Stimulated activated CD4-positive, alpha-beta T cell treated with anti-CD3 and anti-CD28 coated beads, Interleukin-1b, Interleukin-23, amount 100 ng/mL, for 48 hours (primary cell): Measurements from ENCODE around the gene SSBP4.

Experiments
- DNase-seq: peaks from one replicate; pipeline ENCODE4 v3.0.0-alpha.2; 2020

The SSBP4 gene

GRCh38 chr19:18422530-18423191 lies 3.5 kb downstream of the SSBP4 start:
- no peak for DNase-seq

GRCh38 chr19:18423258-18424020 lies 4.2 kb downstream of the SSBP4 start:
- no peak for DNase-seq

DNA sequence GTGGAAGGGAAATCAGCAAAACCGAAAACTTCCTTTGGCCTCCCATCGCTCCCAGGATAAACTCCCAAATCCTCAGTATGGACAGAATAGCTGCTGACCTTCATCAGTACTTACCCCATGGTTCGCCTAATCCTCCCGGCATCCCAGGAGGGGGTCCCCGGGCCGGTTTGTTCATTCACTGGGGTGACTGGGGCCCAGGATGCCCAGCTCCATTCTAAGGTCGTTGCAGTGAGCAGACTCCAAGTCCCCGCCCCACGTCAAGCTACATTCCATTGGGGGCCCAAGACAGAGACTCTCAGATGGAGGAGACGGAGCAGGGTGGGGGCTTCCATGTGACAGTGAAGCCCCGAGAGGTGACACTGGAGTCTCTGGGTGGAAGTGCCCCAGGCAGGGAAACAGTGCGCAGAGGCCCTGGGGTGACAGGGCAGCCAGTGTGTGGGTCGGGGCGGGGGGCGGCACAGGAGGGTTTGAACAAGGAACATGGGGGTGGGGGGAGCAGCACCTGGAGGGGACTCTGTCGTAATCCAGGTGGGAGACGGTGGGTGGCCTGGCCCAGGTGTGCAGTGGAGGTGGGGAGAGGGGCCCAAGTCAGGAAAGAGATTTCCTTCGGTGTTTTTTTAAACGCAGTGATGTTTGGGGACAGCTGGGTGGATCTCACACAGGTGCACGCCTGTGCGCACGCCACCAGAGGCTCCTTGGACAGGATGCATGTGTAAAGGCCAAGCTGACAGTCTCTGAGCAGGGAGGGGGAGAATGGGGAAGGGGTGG lies 5.1 kb downstream of the SSBP4 start:
- DNase-seq, result no peak

DNA sequence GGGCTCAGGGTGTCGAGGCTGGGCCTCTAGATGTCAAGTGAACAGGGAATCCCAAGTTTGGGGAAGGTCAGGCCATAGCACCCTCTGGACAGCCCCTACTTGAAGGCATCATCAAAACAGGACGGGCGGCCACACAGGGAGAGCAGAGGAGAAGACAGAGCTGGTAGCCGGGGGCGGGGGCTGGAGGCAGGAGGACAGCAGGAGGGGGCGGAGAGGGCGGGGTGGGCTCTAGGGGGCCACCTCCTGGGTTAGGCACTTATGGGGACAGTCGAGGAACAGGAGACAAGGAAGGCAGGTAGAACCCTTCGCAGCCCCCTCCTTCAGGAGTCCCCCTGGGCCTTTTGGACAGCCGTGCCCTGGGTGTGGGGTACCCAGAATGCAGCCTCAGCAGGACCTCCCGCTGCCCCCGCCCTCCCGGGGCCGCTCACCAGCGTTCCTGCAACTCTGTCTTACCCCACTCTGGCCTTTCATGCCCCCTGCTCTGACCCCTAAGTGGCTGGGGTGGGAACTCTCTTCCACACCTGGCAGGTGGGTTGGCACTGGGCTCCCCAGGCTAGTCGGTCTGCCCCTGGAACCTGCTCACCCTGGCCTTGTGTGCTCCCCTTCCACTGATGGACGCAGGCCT lies 5.8 kb downstream of the SSBP4 start:
- DNase-seq, result no peak

DNA sequence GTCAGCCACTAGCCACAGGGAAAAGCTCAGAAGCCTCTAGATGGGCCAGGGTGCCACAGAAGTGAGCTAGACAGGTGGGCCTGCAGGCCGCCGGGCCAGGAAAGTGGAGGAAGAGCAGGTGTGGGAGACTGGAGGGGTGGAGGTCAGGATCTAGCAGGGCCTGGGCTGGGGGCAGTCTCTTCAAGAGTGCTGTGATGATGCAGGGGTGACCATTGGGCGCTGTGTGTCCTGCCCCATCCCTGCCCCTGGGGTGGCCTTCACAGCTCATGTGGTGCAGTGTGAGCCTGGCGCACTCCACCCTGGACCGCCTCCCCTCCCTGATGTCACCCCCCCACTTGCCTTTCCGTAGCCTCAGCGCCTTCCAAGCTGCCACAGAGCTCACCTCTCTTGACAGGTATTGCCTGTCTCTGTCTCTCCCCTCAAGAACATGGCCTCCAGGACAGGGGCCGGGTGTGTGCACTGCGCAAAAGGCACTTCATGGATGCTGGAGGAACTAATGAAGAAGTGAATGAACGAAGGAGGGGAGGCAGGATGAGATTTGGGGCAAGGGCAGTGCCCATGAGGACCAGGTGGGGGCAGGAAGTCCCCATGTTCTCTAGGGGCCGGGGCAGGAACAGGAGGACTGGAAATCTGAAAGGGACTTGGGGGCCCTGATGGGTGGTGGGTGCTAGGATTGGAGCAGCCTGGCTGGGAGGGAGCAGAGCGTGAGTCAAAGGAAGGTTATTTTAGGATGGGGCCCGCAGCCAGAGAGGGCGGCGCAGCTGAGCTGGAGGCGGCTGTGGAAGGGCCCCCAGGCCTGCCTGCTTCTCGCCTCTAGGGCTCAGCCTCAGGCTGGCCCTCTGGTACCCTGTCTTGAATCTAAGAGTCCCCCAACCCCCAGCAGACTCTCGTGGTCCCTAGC lies 6.6 kb downstream of the SSBP4 start:
- DNase-seq, result no peak

DNA sequence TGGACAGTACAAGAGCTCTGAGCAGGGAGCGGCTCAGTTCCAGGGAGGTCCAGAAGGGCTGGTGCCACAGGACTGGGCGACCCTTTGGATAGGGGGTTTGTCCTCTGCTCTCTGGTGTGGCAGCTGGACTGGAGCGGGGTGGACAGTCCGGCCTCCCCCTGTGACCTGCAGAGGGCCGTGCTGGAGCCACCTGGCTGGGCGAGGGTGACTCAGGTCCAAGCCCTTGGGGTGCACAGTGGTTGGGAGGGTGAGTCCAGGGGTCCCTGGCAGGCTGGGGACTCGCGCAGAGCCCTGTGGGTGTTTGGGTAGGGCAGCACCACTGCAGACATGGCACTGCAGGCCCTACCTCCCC lies 7.2 kb downstream of the SSBP4 start:
- no peak for DNase-seq

DNA sequence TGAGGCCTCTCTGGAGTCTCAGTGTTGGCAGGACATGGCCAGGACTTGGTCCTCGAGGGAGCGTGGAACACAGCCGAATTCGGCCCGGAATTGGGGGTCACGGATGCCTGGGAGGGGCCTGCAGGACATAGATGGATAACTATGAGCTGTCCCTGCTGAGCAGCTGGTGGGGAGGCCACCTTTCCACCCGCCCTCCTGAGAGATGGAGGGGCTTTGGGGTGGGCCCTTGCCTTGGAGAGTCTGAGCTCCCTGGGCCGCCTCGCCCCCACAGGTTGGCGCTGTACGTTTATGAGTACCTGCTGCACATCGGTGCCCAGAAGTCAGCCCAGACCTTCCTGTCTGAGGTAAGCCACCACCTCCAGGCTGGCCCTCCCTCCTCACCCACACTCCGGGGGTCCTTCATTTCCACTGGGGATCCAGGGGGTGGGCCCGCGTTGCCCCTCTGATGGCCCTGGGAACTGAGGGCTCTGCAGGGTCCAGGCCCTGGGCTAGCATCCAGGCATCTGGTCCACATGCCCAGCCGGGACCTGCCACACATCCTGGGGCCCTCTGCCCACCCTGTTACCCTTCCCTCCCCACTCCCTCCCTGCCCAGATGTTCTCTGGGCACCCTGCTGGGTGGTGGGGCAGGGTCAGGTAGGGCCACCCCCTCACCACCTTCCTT lies 8.0 kb downstream of the SSBP4 start:
- DNase-seq, result no peak

DNA sequence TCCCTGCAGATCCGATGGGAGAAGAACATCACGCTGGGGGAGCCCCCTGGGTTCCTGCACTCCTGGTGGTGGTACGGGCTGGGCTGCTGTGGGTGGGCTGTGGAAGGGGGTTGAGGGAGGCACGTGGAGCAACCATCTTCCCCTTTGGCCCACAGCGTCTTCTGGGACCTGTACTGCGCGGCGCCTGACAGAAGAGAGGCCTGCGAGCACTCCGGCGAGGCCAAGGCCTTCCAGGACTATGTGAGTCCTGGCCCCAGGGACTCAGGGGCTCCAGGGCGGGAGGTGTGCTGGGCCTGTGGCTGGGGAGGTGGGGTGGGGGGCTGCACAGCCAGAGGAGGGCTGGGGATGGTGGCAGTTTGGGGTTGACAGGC lies 8.5 kb downstream of the SSBP4 start:
- DNase-seq, result no peak

- DNase-seq, result no peak
Measured at GRCh38 chr19:18428173-18428786, 9.1 kb downstream of the SSBP4 start.

DNA sequence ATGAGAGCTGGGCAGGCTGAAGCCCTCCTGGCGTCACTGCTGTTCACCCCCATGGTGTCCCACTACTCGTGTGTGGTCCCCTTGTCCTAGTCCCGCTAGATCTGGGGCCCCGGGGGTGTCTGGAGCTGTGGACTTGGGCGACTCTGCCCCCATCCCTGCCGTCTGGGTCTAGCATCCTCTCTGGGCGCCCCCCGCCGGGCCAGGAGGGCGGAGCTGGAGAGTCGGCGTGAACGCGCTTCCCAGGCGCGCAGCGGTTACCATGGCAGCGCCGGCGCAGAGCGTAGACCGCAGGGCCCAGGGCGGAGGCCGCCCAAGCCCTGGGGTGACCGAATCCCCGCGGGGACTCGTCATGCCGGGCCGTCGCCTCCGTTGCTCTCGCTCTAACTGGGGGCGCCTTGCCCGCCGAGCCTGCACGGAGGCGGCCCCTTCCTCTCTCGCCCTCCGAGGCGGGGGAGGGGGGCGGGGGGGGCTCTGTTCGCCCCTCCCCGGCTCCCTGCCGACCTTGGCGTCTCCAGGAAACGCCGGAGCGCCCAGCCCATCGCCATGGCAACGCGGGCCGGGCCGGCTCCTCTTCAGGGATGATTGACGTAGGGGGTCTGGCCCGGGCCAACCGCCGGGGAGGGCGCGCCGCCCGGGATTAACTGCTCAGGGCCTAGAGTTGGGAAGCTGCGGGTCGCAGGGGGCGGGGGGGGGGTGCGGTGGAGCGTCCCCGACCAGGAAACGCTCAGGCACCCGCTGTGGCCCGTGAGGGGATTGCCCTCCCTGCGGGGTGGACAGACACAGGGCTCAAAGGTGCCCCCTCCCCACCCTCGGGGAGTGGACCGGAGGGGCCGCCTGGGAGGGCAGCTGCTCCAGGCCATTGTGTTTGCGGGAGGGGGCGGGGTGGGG lies 9.8 kb downstream of the SSBP4 start:
- peak; percentile 75 for DNase-seq

- DNase-seq, result no peak
Measured at GRCh38 chr19:18429717-18430416, 10.7 kb downstream of the SSBP4 start.

GRCh38 chr19:18430417-18431144 lies 11.4 kb downstream of the SSBP4 start:
- DNase-seq, result no peak

GRCh38 chr19:18431351-18432197 lies 12.4 kb downstream of the SSBP4 start:
- no peak for DNase-seq

DNA sequence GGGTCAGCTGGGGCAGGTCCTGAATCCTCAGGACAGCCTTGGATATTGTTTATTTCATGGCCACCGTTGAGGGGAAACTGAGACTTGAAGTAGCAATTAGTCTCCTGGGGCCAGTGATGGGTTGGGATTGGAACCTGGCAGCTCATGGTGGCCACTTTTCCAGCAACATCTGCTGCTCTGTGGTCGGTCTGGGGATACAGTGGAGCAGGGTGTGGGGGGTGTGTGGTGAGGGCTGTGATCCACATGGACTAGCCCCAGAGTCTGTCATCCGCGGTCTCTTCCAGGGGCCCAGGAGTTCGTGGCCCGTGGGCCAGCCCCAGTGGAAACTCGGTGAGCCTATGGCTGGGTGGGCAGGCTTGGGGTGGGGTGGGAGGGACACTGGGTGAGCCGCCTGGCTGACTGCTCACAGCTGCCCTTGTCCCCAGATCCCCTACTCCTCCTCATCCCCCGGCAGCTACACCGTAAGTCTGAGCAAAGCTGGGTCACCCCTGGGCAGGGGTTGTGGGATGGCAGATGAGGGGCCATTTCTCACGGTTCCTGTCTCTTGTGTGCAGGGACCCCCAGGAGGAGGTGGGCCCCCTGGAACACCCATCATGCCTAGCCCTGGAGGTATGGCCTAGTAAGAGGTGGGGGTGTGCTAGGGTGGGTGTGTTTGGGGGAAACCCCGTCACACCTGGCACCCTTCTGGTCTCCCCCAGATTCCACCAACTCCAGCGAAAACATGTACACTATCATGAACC lies 13.2 kb downstream of the SSBP4 start:
- DNase-seq, result no peak

GRCh38 chr19:18433015-18433691 lies 14.0 kb downstream of the SSBP4 start:
- no peak for DNase-seq

GRCh38 chr19:18433735-18434398 lies 14.7 kb downstream of the SSBP4 start:
- DNase-seq, result no peak
